Endodermal cell (in vitro differentiated cells): ENCODE data around the gene GALNT17. TPM values are rescaled to one million over a fixed set of nuclear protein-coding genes. Genes with fewer than 3 reads are reported as not detected.

Experiments used
- DNase-seq: peaks from one replicate; pipeline ENCODE4 v3.0.0-alpha.2; 2017
- H3K27ac ChIP-seq: 2 replicates; pipeline ENCODE4 v1.5.1; 2013; ENCODE audit warnings: mild to moderate bottlenecking, low read depth, low read length, moderate library complexity
- H3K27me3 ChIP-seq: 2 replicates; pipeline ENCODE4 v1.6.1; 2013; ENCODE audit warnings: mild to moderate bottlenecking, low read length, moderate library complexity; ENCODE audit not compliant: insufficient read depth, control insufficient read depth, poor library complexity, severe bottlenecking
- H3K36me3 ChIP-seq: 2 replicates; pipeline ENCODE4 v1.7.0; 2013; ENCODE audit warnings: mild to moderate bottlenecking, low read length, moderate library complexity; ENCODE audit not compliant: control insufficient read depth, insufficient read depth
- H3K4me1 ChIP-seq: one replicate; pipeline ENCODE4 v1.7.0; 2013; ENCODE audit warnings: low read length; ENCODE audit not compliant: control insufficient read depth, insufficient read depth
- H3K4me3 ChIP-seq: 2 replicates; pipeline ENCODE4 v1.5.1; 2013; ENCODE audit warnings: mild to moderate bottlenecking, low read length, moderate library complexity
- H3K9ac ChIP-seq: 2 replicates; pipeline ENCODE4 v1.6.1; 2013; ENCODE audit warnings: mild to moderate bottlenecking, low read length, moderate library complexity; ENCODE audit not compliant: poor library complexity, severe bottlenecking; ENCODE audit errors: extremely low read depth
- H3K9me3 ChIP-seq: 2 replicates; pipeline ENCODE4 v1.6.1; 2013; ENCODE audit warnings: mild to moderate bottlenecking, low read length, moderate library complexity; ENCODE audit not compliant: control insufficient read depth
- H3K27ac Mint-ChIP-seq: 2 replicates; pipeline ENCODE4 v1.8.0; 2020; ENCODE audit warnings: mixed read lengths
- H3K27me3 Mint-ChIP-seq: 2 replicates; pipeline ENCODE4 v1.8.0; 2021; ENCODE audit warnings: mild to moderate bottlenecking, mixed read lengths; ENCODE audit not compliant: insufficient read depth
- H3K36me3 Mint-ChIP-seq: 2 replicates; pipeline ENCODE4 v1.8.0; 2020; ENCODE audit warnings: low read depth, mixed read lengths
- H3K4me1 Mint-ChIP-seq: 2 replicates; pipeline ENCODE4 v1.8.0; 2020; ENCODE audit warnings: mixed read lengths
- H3K4me3 Mint-ChIP-seq: 2 replicates; pipeline ENCODE4 v1.8.0; 2020; ENCODE audit warnings: mild to moderate bottlenecking, moderate library complexity, mixed read lengths
- H3K9me3 Mint-ChIP-seq: 2 replicates; pipeline ENCODE4 v1.8.0; 2020; ENCODE audit warnings: mild to moderate bottlenecking, mixed read lengths
- CTCF ChIP-seq: fragments of 200-600 bp; sonication (generic); conservative IDR thresholded peaks from 2 replicates; pipeline ENCODE4 v1.5.0; 2021; ENCODE audit warnings: antibody characterized with exemption, mild to moderate bottlenecking
- WGBS, 2 experiments: methylation state at CpG; one replicate each; pipeline versions ENCODE4 v1.1.5 to v1.1.7; 2013; ENCODE audit warnings: missing lambda C conversion rate in 2 of 2, mixed read lengths in 1 of 2; ENCODE audit not compliant: insufficient coverage in 1 of 2, insufficient read length in 1 of 2; 5-methylcytosine and 5-hydroxymethylcytosine counted together
- total RNA-seq, 2 donors: library from RNA; stranded (reverse); fragmentation: NEBNext Ultra II Directional in 1 of 2; extraction: Animal tissue kit (Norgen Biotek cat#: 25700) in 1 of 2; gene quantifications; 2 replicates in 1 of 2; 3 replicates in 1 of 2; pipeline ENCODE4 v1.2.1, GENCODE V29; 2021

Gene GALNT17
- total RNA-seq, 2 donors from 2014 or later: 60.4 to 61.3 TPM

DNA sequence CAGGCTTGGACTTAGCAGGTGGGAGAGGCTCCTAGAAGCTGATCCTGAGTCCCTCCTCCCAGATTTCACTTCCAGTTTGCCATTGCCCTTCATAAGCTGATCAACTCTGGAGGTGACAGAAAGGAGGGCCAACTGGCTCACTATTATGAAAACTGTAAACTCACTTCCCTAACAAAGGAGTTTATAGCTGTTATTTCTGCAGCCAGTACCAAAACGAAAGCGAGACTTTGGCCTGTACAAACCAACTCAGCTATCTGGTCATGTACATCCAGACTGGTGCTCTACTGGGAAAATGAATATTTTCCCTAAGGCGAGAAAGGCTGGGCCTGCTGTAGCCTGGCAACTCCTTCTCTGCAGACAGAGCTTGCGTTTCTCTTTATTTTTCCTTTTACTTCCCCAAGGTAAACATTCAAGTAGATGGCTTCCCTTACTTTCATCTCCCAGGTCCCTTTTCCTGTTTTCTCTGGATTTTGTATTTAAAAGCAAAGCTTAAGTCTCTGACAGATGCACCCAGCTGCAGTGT, 54.7 kb downstream of the GALNT17 start:
- Histone ChIP-seq H3K4me3 (no peak overlapping the region), H3K36me3 (peaks cover 42% of the 10 kb centered on the region), H3K27me3 (no peaks in the 10 kb centered on the region), H3K4me1 (peaks cover 7% of the 10 kb centered on the region), H3K9me3 (peaks cover 46% of the 10 kb centered on the region), H3K9ac (no peak overlapping the region), H3K27ac (no peak overlapping the region)
- peak; percentile 23 for DNase-seq
- Mint-ChIP-seq H3K27ac (no peak overlapping the region), H3K4me3 (no peak overlapping the region), H3K27me3 (no peaks in the 10 kb centered on the region), H3K36me3 (peaks cover 60% of the 10 kb centered on the region), H3K4me1 (peaks cover 13% of the 10 kb centered on the region), H3K9me3 (peaks cover 29% of the 10 kb centered on the region)
- TF ChIP-seq CTCF: no peak
- WGBS, 2 experiments: 95 to 96% methylated on average over 4 of the region's 4 CpGs

DNA sequence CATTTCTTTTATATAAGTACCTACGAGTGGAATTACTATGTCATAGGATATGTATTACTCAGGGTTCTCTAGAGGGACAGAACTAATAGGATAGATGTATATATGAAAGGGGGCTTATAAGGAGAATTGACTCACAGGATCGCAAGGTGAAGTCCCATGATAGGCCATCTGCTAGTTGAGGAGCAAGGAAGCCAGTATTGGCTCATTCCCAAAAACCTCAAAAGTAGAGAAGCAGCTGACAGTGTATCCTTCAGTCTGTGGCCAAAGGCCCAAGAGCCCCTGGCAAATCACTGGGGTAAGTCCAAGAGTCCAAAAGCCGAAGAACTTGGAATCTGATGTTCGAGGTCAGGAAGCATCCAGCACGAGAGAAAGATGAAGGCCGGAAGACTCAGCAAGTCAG, 59.8 kb downstream of the GALNT17 start:
- Histone ChIP-seq H3K9ac (no peak overlapping the region), H3K4me1 (no peaks in the 10 kb centered on the region), H3K27me3 (no peaks in the 10 kb centered on the region), H3K4me3 (no peak overlapping the region), H3K9me3 (peaks cover 42% of the 10 kb centered on the region), H3K27ac (no peak overlapping the region), H3K36me3 (peaks cover 67% of the 10 kb centered on the region)
- no peaks in the 10 kb centered on the region for H3K4me1 Mint-ChIP-seq
- H3K27me3 Mint-ChIP-seq: no peaks in the 10 kb centered on the region
- peaks cover 49% of the 10 kb centered on the region for H3K36me3 Mint-ChIP-seq
- H3K27ac Mint-ChIP-seq: no peak overlapping the region
- DNase-seq: peak; percentile 26
- H3K4me3 Mint-ChIP-seq: no peak overlapping the region
- 97% methylated on average over 4 to 6 of the region's 6 CpGs for WGBS, 2 experiments
- no peak for TF ChIP-seq CTCF
- peaks cover 33% of the 10 kb centered on the region for H3K9me3 Mint-ChIP-seq

GRCh38 chr7:71193099-71193810, 61.3 kb downstream of the GALNT17 start:
- no peak overlapping the region for H3K27ac Mint-ChIP-seq

More at GRCh38 chr7:71193099-71193810, 61.3 kb downstream of the GALNT17 start:
- Mint-ChIP-seq H3K9me3 (peaks cover 24% of the 10 kb centered on the region), H3K4me1 (no peaks in the 10 kb centered on the region), H3K27me3 (no peaks in the 10 kb centered on the region), H3K4me3 (no peak overlapping the region), H3K36me3 (peaks cover 42% of the 10 kb centered on the region)
- Histone ChIP-seq H3K27me3 (no peaks in the 10 kb centered on the region), H3K9ac (no peak overlapping the region), H3K27ac (no peak overlapping the region), H3K4me3 (no peak overlapping the region), H3K9me3 (peaks cover 27% of the 10 kb centered on the region), H3K4me1 (no peaks in the 10 kb centered on the region), H3K36me3 (peaks cover 63% of the 10 kb centered on the region)
- peak; percentile 17 for DNase-seq
- WGBS, 2 experiments: 96% methylated on average over 5 of the region's 5 CpGs; no CpG with 5 or more reads in 1 of the 2 experiments
- TF ChIP-seq CTCF: no peak
